Suprapubic skin (tissue), 4 donors: ENCODE data around the gene EDEM3. TPM values are rescaled to one million over a fixed set of nuclear protein-coding genes. Genes with fewer than 3 reads are reported as not detected.

Source experiments
- DNase-seq, 2 donors: peaks; one replicate each; pipeline ENCODE4 v3.0.0-alpha.2; 2019; ENCODE audit warnings: low spot score in 2 of 2
- H3K27ac ChIP-seq: fragments of 200-600 bp; sonication (generic); one replicate; pipeline ENCODE4 v1.5.1; 2019
- H3K27me3 ChIP-seq: fragments of 200-600 bp; sonication (generic); one replicate; pipeline ENCODE4 v1.5.1; 2019
- H3K36me3 ChIP-seq: fragments of 200-600 bp; sonication (generic); one replicate; pipeline ENCODE4 v1.5.1; 2019
- H3K4me1 ChIP-seq: fragments of 200-600 bp; sonication (generic); one replicate; pipeline ENCODE4 v1.5.1; 2019
- H3K4me3 ChIP-seq: fragments of 200-600 bp; sonication (generic); one replicate; pipeline ENCODE4 v1.5.1; 2019; ENCODE audit warnings: mild to moderate bottlenecking
- H3K9me3 ChIP-seq: fragments of 200-600 bp; sonication (generic); one replicate; pipeline ENCODE4 v1.5.1; 2019
- CTCF ChIP-seq, 2 donors: fragments of 200-600 bp in 1 of 2; fragments of 450-650 bp in 1 of 2; sonication (generic) in 1 of 2; IDR thresholded peaks; one replicate each; pipeline ENCODE4 v1.5.1; 2016 to 2019; ENCODE audit warnings: antibody characterized with exemption in 2 of 2, mild to moderate bottlenecking in 1 of 2, moderate library complexity in 1 of 2
- EP300 ChIP-seq: sonication (generic); formaldehyde crosslinking; IDR thresholded peaks from one replicate; pipeline ENCODE4 v1.6.1; 2017; ENCODE audit warnings: antibody characterized with exemption
- POLR2A ChIP-seq, 2 donors: fragments of 450-650 bp; IDR thresholded peaks; one replicate each; pipeline ENCODE4 v1.6.1; 2017; ENCODE audit warnings: antibody characterized with exemption in 2 of 2, mild to moderate bottlenecking in 2 of 2, moderate library complexity in 2 of 2
- POLR2AphosphoS5 ChIP-seq, 3 donors: sonication (generic); formaldehyde crosslinking; IDR thresholded peaks; one replicate each; pipeline ENCODE4 v1.6.1; 2017; ENCODE audit warnings: antibody characterized with exemption in 3 of 3
- WGBS: methylation state at CpG from one replicate; pipeline ENCODE4 v1.1.5; 2018; 5-methylcytosine and 5-hydroxymethylcytosine counted together
- total RNA-seq, 4 donors: library from RNA; depleted of rRNA; stranded (reverse); fragments of >200 nt; gene quantifications; one replicate each; pipeline ENCODE4 v1.1.0, GENCODE V29; 2016

EDEM3 gene
- total RNA-seq, 4 donors from 2014 or later, result 19.4 to 55.7 (median 28.7) TPM

DNA sequence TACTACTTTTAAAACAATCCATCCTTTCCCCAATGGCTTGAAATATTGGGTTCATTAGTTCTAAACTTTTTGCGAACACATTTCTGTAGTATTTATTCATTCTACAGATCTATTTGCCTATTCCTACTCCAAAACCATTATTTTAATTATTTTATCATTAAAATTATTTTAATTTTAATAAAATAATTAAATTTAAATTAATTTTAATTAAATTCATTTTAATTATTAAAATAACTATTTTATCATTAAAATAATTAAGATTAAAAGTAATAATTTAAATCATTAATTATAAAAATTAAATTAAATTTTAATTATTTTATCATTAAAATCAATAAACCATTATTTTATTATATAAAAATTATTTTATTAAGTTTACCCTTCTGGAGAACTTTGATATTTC is 15.6 kb downstream of the EDEM3 start:
- H3K27me3 ChIP-seq, result no peaks in the 10 kb centered on the region

GRCh38 chr1:184734980-184735379 is 19.7 kb downstream of the EDEM3 start:
- Histone ChIP-seq H3K27ac (no peak overlapping the region), H3K4me1 (no peaks in the 10 kb centered on the region), H3K36me3 (peaks cover 55% of the 10 kb centered on the region), H3K4me3 (no peak overlapping the region), H3K27me3 (no peaks in the 10 kb centered on the region), H3K9me3 (no peaks in the 10 kb centered on the region)
- TF ChIP-seq EP300, result no peak
- TF ChIP-seq POLR2AphosphoS5 (IDR thresholded peaks at IDR 0.05), result no peak
- TF ChIP-seq CTCF (IDR thresholded peaks at IDR 0.05), result no peak
- no peak for DNase-seq

More for the DNA sequence above, 15.6 kb downstream of the EDEM3 start:
- Histone ChIP-seq H3K4me1 (no peaks in the 10 kb centered on the region), H3K36me3 (peaks cover 20% of the 10 kb centered on the region), H3K4me3 (no peak overlapping the region), H3K9me3 (no peaks in the 10 kb centered on the region), H3K27ac (no peak overlapping the region)
- TF ChIP-seq POLR2A (IDR thresholded peaks at IDR 0.05) (no peak), POLR2AphosphoS5 (IDR thresholded peaks at IDR 0.05) (no peak), CTCF (IDR thresholded peaks at IDR 0.05) (no peak), EP300 (no peak)
- DNase-seq, result no peak
- WGBS, result 94% methylated on average over 1 of the region's 1 CpG

GRCh38 chr1:184724843-184725242 is 29.8 kb downstream of the EDEM3 start:
- no peak overlapping the region for H3K4me3 ChIP-seq
- H3K4me1 ChIP-seq, result no peaks in the 10 kb centered on the region
- no peak for DNase-seq
- no peaks in the 10 kb centered on the region for H3K27me3 ChIP-seq
- 96% methylated on average over 3 of the region's 3 CpGs for WGBS
- H3K9me3 ChIP-seq, result no peaks in the 10 kb centered on the region
- TF ChIP-seq CTCF (IDR thresholded peaks at IDR 0.05) (no peak), POLR2A (IDR thresholded peaks at IDR 0.05) (no peak), POLR2AphosphoS5 (IDR thresholded peaks at IDR 0.05) (no peak), EP300 (no peak)
- peaks cover 27% of the 10 kb centered on the region for H3K36me3 ChIP-seq
- H3K27ac ChIP-seq, result no peak overlapping the region

DNA sequence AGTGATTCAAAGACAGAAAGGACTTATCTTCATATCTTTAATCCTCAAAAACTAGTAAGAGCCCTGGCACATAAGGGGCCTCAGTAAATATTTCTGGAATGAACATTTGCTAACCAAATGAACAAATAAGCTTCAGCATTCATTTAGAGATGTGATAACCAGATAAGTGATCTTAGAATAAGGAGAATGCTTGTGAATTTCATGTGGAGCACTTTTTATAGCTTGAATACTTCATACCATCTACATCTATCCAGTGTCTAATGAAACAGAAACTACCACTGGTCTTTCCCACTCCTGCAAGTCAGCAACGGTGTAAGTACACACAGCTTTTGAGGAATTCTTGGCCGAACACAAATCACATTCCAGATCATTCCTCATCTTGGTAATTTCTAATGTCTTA is 38.5 kb downstream of the EDEM3 start:
- WGBS, result 62% methylated on average over 2 of the region's 2 CpGs
- no peaks in the 10 kb centered on the region for H3K27me3 ChIP-seq

GRCh38 chr1:184709418-184709817 is 45.2 kb downstream of the EDEM3 start:
- H3K27ac ChIP-seq, result no peak overlapping the region
- DNase-seq, result no peak
- H3K4me3 ChIP-seq, result no peak overlapping the region
- peaks cover 90% of the 10 kb centered on the region for H3K36me3 ChIP-seq
- no peaks in the 10 kb centered on the region for H3K4me1 ChIP-seq
- no peaks in the 10 kb centered on the region for H3K9me3 ChIP-seq
- TF ChIP-seq POLR2AphosphoS5 (IDR thresholded peaks at IDR 0.05) (no peak), EP300 (no peak), POLR2A (IDR thresholded peaks at IDR 0.05) (no peak), CTCF (IDR thresholded peaks at IDR 0.05) (no peak)
- H3K27me3 ChIP-seq, result no peaks in the 10 kb centered on the region

More for the DNA sequence above, 38.5 kb downstream of the EDEM3 start:
- no peak overlapping the region for H3K27ac ChIP-seq
- no peaks in the 10 kb centered on the region for H3K4me1 ChIP-seq
- DNase-seq, result no peak
- H3K9me3 ChIP-seq, result no peaks in the 10 kb centered on the region
- peaks cover 86% of the 10 kb centered on the region for H3K36me3 ChIP-seq
- H3K4me3 ChIP-seq, result no peak overlapping the region
- no peak for TF ChIP-seq POLR2AphosphoS5 (IDR thresholded peaks at IDR 0.05)
- TF ChIP-seq CTCF (IDR thresholded peaks at IDR 0.05), result no peak
- TF ChIP-seq POLR2A (IDR thresholded peaks at IDR 0.05), result no peak
- TF ChIP-seq EP300, result no peak
